SU-DHL-6 (cell line): Measurements from ENCODE around the gene ELMOD3.

Source experiments
- H2AFZ ChIP-seq: fragments of 200-600 bp; sonication (generic); 2 replicates; pipeline ENCODE4 v1.6.1; 2014; ENCODE audit warnings: low read depth, mild to moderate bottlenecking, moderate library complexity, mixed read lengths, antibody characterized with exemption, low read length; ENCODE audit not compliant: severe bottlenecking
- H3F3A ChIP-seq: fragments of 200-600 bp; shearing (Covaris generic); 2 replicates; pipeline ENCODE4 v1.6.0; 2016; ENCODE audit warnings: antibody characterized with exemption, mild to moderate bottlenecking; ENCODE audit not compliant: insufficient read depth
- H3K27ac ChIP-seq: fragments of 200-600 bp; sonication (generic); 2 replicates; pipeline ENCODE4 v1.5.1; 2016; ENCODE audit warnings: low read depth, mild to moderate bottlenecking, low read length, moderate library complexity, mixed read lengths
- H3K27me3 ChIP-seq: fragments of 200-600 bp; sonication (generic), shearing (Covaris generic); 2 replicates; pipeline ENCODE4 v1.6.0; 2014; ENCODE audit warnings: mild to moderate bottlenecking, low read length
- H3K36me3 ChIP-seq: fragments of 200-600 bp; sonication (generic); 2 replicates; pipeline ENCODE4 v1.6.1; 2014; ENCODE audit warnings: mild to moderate bottlenecking, low read length, mixed read lengths
- H3K4me2 ChIP-seq: fragments of 300-600, 200-600 bp; shearing (Covaris generic), sonication (generic); 2 replicates; pipeline ENCODE4 v1.6.0; 2014; ENCODE audit warnings: low read length, low read depth, mild to moderate bottlenecking; ENCODE audit not compliant: poor library complexity, severe bottlenecking
- H3K4me3 ChIP-seq: fragments of 200-600 bp; sonication (generic); 2 replicates; pipeline ENCODE4 v1.5.1; 2014; ENCODE audit warnings: antibody characterized with exemption, low read length, mild to moderate bottlenecking, mixed read lengths; ENCODE audit not compliant: insufficient read depth, poor library complexity, severe bottlenecking
- H3K79me2 ChIP-seq: fragments of 200-600 bp; sonication (generic); 2 replicates; pipeline ENCODE4 v1.6.1; 2014; ENCODE audit warnings: mild to moderate bottlenecking, low read length, moderate library complexity; ENCODE audit not compliant: insufficient read depth
- H3K9ac ChIP-seq: fragments of 200-600 bp; sonication (generic); 2 replicates; pipeline ENCODE4 v1.7.0; 2014; ENCODE audit warnings: mild to moderate bottlenecking, low read length
- H3K9me2 ChIP-seq: fragments of 200-600 bp; sonication (generic); replicated peaks from 2 replicates; pipeline ENCODE4 v1.6.1; 2014; ENCODE audit warnings: low read length; ENCODE audit not compliant: insufficient read depth
- H3K9me3 ChIP-seq: fragments of 200-600 bp; sonication (generic); 2 replicates; pipeline ENCODE4 v1.6.1; 2014; ENCODE audit warnings: low read length, mixed read lengths; ENCODE audit not compliant: insufficient read depth
- H4K20me1 ChIP-seq: fragments of 200-600 bp; sonication (generic); 2 replicates; pipeline ENCODE4 v1.6.1; 2014; ENCODE audit warnings: low read depth, mild to moderate bottlenecking, antibody characterized with exemption, low read length, moderate library complexity, mixed read lengths
- EZH2phosphoT487 ChIP-seq: fragments of 200-600 bp; sonication (generic), shearing (Covaris generic); conservative IDR thresholded peaks from 2 replicates; pipeline ENCODE4 v1.6.1; 2018; ENCODE audit warnings: mild to moderate bottlenecking, antibody characterized with exemption, low read length, moderate library complexity, mixed read lengths
- TF ChIP-seq, protein P1 (sequence below): fragments of 200-600 bp; sonication (generic); IDR thresholded peaks from one replicate; pipeline ENCODE4 v1.5.1; 2017; ENCODE audit warnings: antibody characterized with exemption, mild to moderate bottlenecking, low read length, moderate library complexity; ENCODE audit not compliant: insufficient read depth, poor library complexity, severe bottlenecking

The ELMOD3 gene

DNA sequence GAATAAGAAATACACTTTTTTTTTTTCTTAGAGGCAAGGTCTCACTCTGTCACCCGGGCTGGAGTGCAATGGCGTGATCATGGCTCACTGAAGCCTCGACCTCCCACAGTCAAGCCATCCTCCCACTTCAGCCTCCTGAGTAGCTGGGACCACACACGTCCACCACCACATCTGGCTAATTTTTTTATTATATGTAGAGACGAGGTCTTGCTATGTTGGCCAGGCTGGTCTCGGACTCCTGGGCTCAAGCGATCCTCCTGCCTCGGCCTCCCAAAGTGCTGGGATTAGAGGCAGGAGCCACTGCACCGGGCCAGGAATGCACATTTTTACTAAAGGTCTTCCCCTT lies 29.1 kb upstream of the ELMOD3 start:
- Histone ChIP-seq H3K4me3 (peak overlapping the region; percentile 83), H3K9ac (peak overlapping the region; percentile 84), H3K79me2 (peaks cover 72% of the 10 kb centered on the region), H3F3A (no peaks in the 10 kb centered on the region), H3K27ac (no peak overlapping the region), H3K27me3 (no peaks in the 10 kb centered on the region), H3K9me3 (no peaks in the 10 kb centered on the region), H3K36me3 (peaks cover 46% of the 10 kb centered on the region), H4K20me1 (peaks cover 39% of the 10 kb centered on the region), H2AFZ (no peak overlapping the region), H3K9me2 (no peaks in the 10 kb centered on the region), H3K4me2 (peak overlapping the region; percentile 93)
- TF ChIP-seq, protein P1, sequence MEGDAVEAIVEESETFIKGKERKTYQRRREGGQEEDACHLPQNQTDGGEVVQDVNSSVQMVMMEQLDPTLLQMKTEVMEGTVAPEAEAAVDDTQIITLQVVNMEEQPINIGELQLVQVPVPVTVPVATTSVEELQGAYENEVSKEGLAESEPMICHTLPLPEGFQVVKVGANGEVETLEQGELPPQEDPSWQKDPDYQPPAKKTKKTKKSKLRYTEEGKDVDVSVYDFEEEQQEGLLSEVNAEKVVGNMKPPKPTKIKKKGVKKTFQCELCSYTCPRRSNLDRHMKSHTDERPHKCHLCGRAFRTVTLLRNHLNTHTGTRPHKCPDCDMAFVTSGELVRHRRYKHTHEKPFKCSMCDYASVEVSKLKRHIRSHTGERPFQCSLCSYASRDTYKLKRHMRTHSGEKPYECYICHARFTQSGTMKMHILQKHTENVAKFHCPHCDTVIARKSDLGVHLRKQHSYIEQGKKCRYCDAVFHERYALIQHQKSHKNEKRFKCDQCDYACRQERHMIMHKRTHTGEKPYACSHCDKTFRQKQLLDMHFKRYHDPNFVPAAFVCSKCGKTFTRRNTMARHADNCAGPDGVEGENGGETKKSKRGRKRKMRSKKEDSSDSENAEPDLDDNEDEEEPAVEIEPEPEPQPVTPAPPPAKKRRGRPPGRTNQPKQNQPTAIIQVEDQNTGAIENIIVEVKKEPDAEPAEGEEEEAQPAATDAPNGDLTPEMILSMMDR = no peak
- TF ChIP-seq EZH2phosphoT487 = no peak

DNA sequence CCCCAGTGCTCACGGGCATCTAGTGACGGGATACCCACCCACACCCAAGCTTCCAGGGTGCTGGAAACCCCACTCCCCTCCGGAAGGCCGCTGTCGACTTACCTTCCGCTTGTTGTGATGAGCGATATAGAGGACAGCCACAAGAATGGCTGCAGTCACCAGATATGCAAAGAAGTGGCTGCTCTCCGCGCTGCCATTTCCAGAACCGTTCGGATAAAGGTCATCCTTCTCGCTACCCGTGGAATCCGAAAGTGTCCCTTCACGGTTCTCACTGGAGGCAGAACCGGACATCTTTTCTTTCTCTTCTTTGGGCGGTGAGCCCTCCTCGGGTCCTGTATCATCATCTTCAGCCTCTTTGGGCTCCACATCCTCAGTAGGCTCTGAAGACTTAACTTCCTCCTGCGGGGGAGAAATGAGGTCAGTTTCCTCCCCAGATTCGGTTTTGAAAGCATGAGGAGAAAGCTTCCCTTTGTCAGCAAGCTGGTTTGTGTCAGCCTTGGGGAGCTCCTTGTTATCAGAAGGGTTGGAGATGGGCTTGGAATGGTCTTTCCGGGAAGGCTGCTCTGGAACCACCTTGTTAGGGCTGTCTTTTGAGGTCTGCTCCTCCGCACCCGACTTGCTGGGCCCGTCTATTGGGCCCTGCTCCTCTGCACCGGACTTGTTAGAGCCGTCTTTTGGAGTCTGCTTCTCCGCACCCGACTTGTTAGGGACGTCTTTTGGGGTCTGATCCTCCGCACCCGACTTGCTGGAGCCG lies 28.0 kb upstream of the ELMOD3 start:
- no peaks in the 10 kb centered on the region for H3K9me3 ChIP-seq
- peak overlapping the region; percentile 83 for H3K4me3 ChIP-seq
- H3F3A ChIP-seq = no peaks in the 10 kb centered on the region
- H3K79me2 ChIP-seq = peaks cover 61% of the 10 kb centered on the region
- peak overlapping the region; percentile 84 for H3K9ac ChIP-seq
- peaks cover 31% of the 10 kb centered on the region for H4K20me1 ChIP-seq
- peak overlapping the region; percentile 93 for H3K4me2 ChIP-seq
- H3K9me2 ChIP-seq = no peaks in the 10 kb centered on the region
- TF ChIP-seq, protein P1 = no peak
- no peak for TF ChIP-seq EZH2phosphoT487
- H2AFZ ChIP-seq = no peak overlapping the region
- H3K27me3 ChIP-seq = no peaks in the 10 kb centered on the region
- H3K27ac ChIP-seq = peak overlapping the region; percentile 82
- peaks cover 35% of the 10 kb centered on the region for H3K36me3 ChIP-seq

DNA sequence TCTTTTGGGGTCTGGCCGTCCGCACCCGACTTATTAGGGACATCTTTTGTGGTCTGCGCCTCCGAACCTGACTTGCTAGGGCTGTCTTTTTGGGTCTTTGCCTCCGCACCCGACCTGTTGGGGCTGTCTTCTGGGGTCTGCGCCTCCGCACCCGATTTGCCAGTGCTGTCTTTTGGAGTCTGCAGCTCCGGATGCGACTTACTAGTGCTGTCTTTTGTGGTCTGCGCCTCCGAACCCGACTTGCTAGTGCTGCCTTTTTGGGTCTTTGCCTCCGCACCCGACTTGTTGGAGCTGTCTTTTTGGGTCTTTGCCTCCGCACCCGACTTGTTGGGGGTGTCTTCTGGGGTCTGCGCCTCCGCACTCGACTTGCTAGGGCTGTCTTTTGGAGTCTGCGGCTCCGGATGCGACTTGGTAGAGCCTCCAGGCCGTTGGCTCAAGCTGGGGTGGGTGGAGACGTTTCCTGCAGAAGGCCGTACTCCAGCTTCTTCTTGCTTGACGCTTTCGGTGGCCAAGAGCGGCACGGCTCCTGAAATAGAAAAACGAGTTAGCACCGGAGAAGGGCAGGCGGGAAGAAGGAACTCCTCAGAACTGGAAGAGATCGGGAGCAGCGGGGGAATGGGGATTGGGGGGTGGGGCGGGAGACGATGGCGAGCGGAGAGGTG lies 27.3 kb upstream of the ELMOD3 start:
- TF ChIP-seq EZH2phosphoT487 = no peak
- TF ChIP-seq, protein P1 = no peak
- Histone ChIP-seq H4K20me1 (peaks cover 27% of the 10 kb centered on the region), H3K9ac (peak overlapping the region; percentile 84), H3F3A (no peaks in the 10 kb centered on the region), H3K4me3 (peak overlapping the region; percentile 83), H3K9me2 (no peaks in the 10 kb centered on the region), H3K4me2 (peak overlapping the region; percentile 93), H3K9me3 (no peaks in the 10 kb centered on the region), H3K79me2 (peaks cover 54% of the 10 kb centered on the region), H2AFZ (no peak overlapping the region), H3K27me3 (no peaks in the 10 kb centered on the region), H3K27ac (peak overlapping the region; percentile 82), H3K36me3 (peaks cover 28% of the 10 kb centered on the region)
